ENCODE results near the gene PLEKHH1. TPM values are rescaled to one million over a fixed set of nuclear protein-coding genes. Genes with fewer than 3 reads are reported as not detected.
A peak's percentile ranks its signal among the peaks of the same experiment; 100 is the strongest.

Gene PLEKHH1
- total and polyA plus RNA-seq, 4 experiments from 2014 or later: 0.22 to 1.1 (median 0.41) TPM; not detected in 1

- DNase-seq: no peak
- Mint-ChIP-seq H3K4me1 (no peaks in the 10 kb centered on the region), H3K27ac (peak overlapping the region in 1 of 7 donors; percentile 15), H3K27me3 (no peaks in the 10 kb centered on the region), H3K36me3 (peaks cover 0 to 9% of the 10 kb centered on the region in 2 donors), H3K9me3 (no peaks in the 10 kb centered on the region), H3K4me3 (no peak overlapping the region)
- H3K27ac ChIP-seq (ENCODE audit: low read depth, low read length): no peak overlapping the region
- ChIA-PET CTCF (ENCODE audit: partially characterized antibody) (interaction anchor here (0.7 to 9.0 kb wide), 13 partner anchors 9 to 154 kb away, joined by 3 to 139 read pairs (median 3); partner anchors contain the start of genes ARG2, PIGH, RDH12 and TMEM229B), POLR2A (ENCODE audit: partially characterized antibody) (interaction anchor here (1.7 kb wide), 1 partner anchor 18 kb away, joined by 6 read pairs; the partner anchor contains the start of gene PIGH)
- intact Hi-C loops (cut with micrococcal nuclease): no loop called here
- H3K27me3 ChIP-seq (ENCODE audit: insufficient read depth, low read length): no peaks in the 10 kb centered on the region
- no peaks in the 10 kb centered on the region for H3K9me3 ChIP-seq (ENCODE audit: control insufficient read depth in 1 of 2, low read length in 2 of 2)
- H3K4me3 ChIP-seq (ENCODE audit: low read length in 2 of 2): no peak overlapping the region
- no peaks in the 10 kb centered on the region for H3K4me1 ChIP-seq (ENCODE audit: insufficient read depth, low read length)
- H3K36me3 ChIP-seq (ENCODE audit: insufficient read depth, low read length): peaks cover 10% of the 10 kb centered on the region
Measured at GRCh38 chr14:67581643-67582042, 48.6 kb downstream of the PLEKHH1 start.

- POLR2A ChIA-PET (ENCODE audit: partially characterized antibody): interaction anchor here (1.7 kb wide), 1 partner anchor 18 kb away, joined by 6 read pairs; the partner anchor contains the start of gene PIGH
- no peaks in the 10 kb centered on the region for H3K27me3 Mint-ChIP-seq
- Histone ChIP-seq H3K4me3 (ENCODE audit: low read length in 2 of 2) (no peak overlapping the region), H3K4me1 (ENCODE audit: insufficient read depth, low read length) (no peaks in the 10 kb centered on the region), H3K27ac (ENCODE audit: low read depth, low read length) (no peak overlapping the region), H3K36me3 (ENCODE audit: insufficient read depth, low read length) (peaks cover 10% of the 10 kb centered on the region), H3K27me3 (ENCODE audit: insufficient read depth, low read length) (no peaks in the 10 kb centered on the region), H3K9me3 (ENCODE audit: control insufficient read depth in 1 of 2, low read length in 2 of 2) (no peaks in the 10 kb centered on the region)
- peaks cover 0 to 12% of the 10 kb centered on the region in 2 donors for H3K36me3 Mint-ChIP-seq
- intact Hi-C loops (cut with micrococcal nuclease): no loop called here
- CTCF ChIA-PET (ENCODE audit: partially characterized antibody): interaction anchor here (0.7 to 9.0 kb wide), 12 partner anchors 9 to 155 kb away, joined by 3 to 139 read pairs (median 4); partner anchors contain the start of genes PIGH and RDH12
- DNase-seq: no peak
- H3K9me3 Mint-ChIP-seq: no peaks in the 10 kb centered on the region
- H3K4me3 Mint-ChIP-seq: no peak overlapping the region
- peak overlapping the region in 1 of 7 donors; percentile 25 for H3K27ac Mint-ChIP-seq
- H3K4me1 Mint-ChIP-seq: no peaks in the 10 kb centered on the region
Measured at GRCh38 chr14:67582061-67582460, 49.0 kb downstream of the PLEKHH1 start.

- ChIA-PET POLR2A (ENCODE audit: partially characterized antibody) (interaction anchor here (0.9 kb wide), 1 partner anchor 16 kb away, joined by 3 read pairs; the partner anchor contains the start of gene PIGH), CTCF (ENCODE audit: partially characterized antibody) (interaction anchor here (0.7 to 9.0 kb wide), 17 partner anchors 13 to 210 kb away, joined by 3 to 139 read pairs (median 4); partner anchors contain the start of genes PIGH and RDH12)
- intact Hi-C loops (cut with micrococcal nuclease): loop anchor here (1.0 kb wide), 3 partner anchors 34 to 120 kb away; no protein-coding TSS in a partner anchor
- Histone ChIP-seq H3K9me3 (ENCODE audit: control insufficient read depth in 1 of 2, low read length in 2 of 2) (no peaks in the 10 kb centered on the region), H3K36me3 (ENCODE audit: insufficient read depth, low read length) (peaks cover 20% of the 10 kb centered on the region), H3K27ac (ENCODE audit: low read depth, low read length) (no peak overlapping the region), H3K27me3 (ENCODE audit: insufficient read depth, low read length) (no peaks in the 10 kb centered on the region), H3K4me1 (ENCODE audit: insufficient read depth, low read length) (no peaks in the 10 kb centered on the region), H3K4me3 (ENCODE audit: low read length in 2 of 2) (no peak overlapping the region)
- no peaks in the 10 kb centered on the region for H3K4me1 Mint-ChIP-seq
- H3K4me3 Mint-ChIP-seq: no peak overlapping the region
- no peaks in the 10 kb centered on the region for H3K27me3 Mint-ChIP-seq
- H3K36me3 Mint-ChIP-seq: peaks cover 10 to 28% of the 10 kb centered on the region in 2 donors
- H3K9me3 Mint-ChIP-seq: no peaks in the 10 kb centered on the region
- H3K27ac Mint-ChIP-seq: no peak overlapping the region
- peak in 4 of 5 donors; percentile 14 to 34 (median 30) for DNase-seq
Measured at GRCh38 chr14:67583711-67584644, 50.9 kb downstream of the PLEKHH1 start.

GRCh38 chr14:67584978-67585377 is 51.9 kb downstream of the PLEKHH1 start:
- Mint-ChIP-seq H3K9me3 (no peaks in the 10 kb centered on the region), H3K27ac (no peak overlapping the region), H3K4me1 (no peaks in the 10 kb centered on the region), H3K4me3 (no peak overlapping the region), H3K27me3 (no peaks in the 10 kb centered on the region), H3K36me3 (peaks cover 12 to 36% of the 10 kb centered on the region in 2 donors)
- Histone ChIP-seq H3K9me3 (ENCODE audit: control insufficient read depth in 1 of 2, low read length in 2 of 2) (no peaks in the 10 kb centered on the region), H3K4me3 (ENCODE audit: low read length in 2 of 2) (no peak overlapping the region), H3K27me3 (ENCODE audit: insufficient read depth, low read length) (no peaks in the 10 kb centered on the region), H3K4me1 (ENCODE audit: insufficient read depth, low read length) (no peaks in the 10 kb centered on the region), H3K27ac (ENCODE audit: low read depth, low read length) (no peak overlapping the region), H3K36me3 (ENCODE audit: insufficient read depth, low read length) (peaks cover 30% of the 10 kb centered on the region)
- CTCF ChIA-PET (ENCODE audit: partially characterized antibody): interaction anchor here (0.7 to 9.0 kb wide), 15 partner anchors 13 to 209 kb away, joined by 3 to 139 read pairs (median 5); partner anchors contain the start of genes PIGH and RDH12
- intact Hi-C loops (cut with micrococcal nuclease): loop anchor here (1.0 kb wide), 3 partner anchors 33 to 119 kb away; no protein-coding TSS in a partner anchor
- DNase-seq: no peak
- POLR2A ChIA-PET (ENCODE audit: partially characterized antibody): no interaction called here

- peak overlapping the region in 1 of 7 donors; percentile 2 for H3K27ac Mint-ChIP-seq
- no peaks in the 10 kb centered on the region for H3K4me1 Mint-ChIP-seq
- intact Hi-C loops (cut with micrococcal nuclease): no loop called here
Measured at GRCh38 chr14:67586369-67586768, 53.3 kb downstream of the PLEKHH1 start.

GRCh38 chr14:67589204-67589770 is 56.2 kb downstream of the PLEKHH1 start:
- H3K27me3 Mint-ChIP-seq: no peaks in the 10 kb centered on the region
- H3K9me3 Mint-ChIP-seq: no peaks in the 10 kb centered on the region
- peaks cover 34% of the 10 kb centered on the region for H3K36me3 ChIP-seq (ENCODE audit: insufficient read depth, low read length)
- peaks cover 22 to 65% of the 10 kb centered on the region in 2 donors for H3K36me3 Mint-ChIP-seq
- intact Hi-C loops (cut with micrococcal nuclease): no loop called here
- H3K4me3 ChIP-seq (ENCODE audit: low read length in 2 of 2): no peak overlapping the region
- no peaks in the 10 kb centered on the region for H3K9me3 ChIP-seq (ENCODE audit: control insufficient read depth in 1 of 2, low read length in 2 of 2)
- DNase-seq: no peak
- H3K4me1 ChIP-seq (ENCODE audit: insufficient read depth, low read length): no peaks in the 10 kb centered on the region
- peak overlapping the region in 1 of 7 donors; percentile 59 for H3K27ac Mint-ChIP-seq
- H3K27me3 ChIP-seq (ENCODE audit: insufficient read depth, low read length): no peaks in the 10 kb centered on the region
- H3K4me1 Mint-ChIP-seq: peaks cover 0 to 5% (median under 1%) of the 10 kb centered on the region in 4 donors
- POLR2A ChIA-PET (ENCODE audit: partially characterized antibody): interaction anchor here (1.6 kb wide), 1 partner anchor 11 kb away, joined by 5 read pairs; the partner anchor contains the start of gene PIGH
- H3K4me3 Mint-ChIP-seq: no peak overlapping the region
- H3K27ac ChIP-seq (ENCODE audit: low read depth, low read length): no peak overlapping the region
- CTCF ChIA-PET (ENCODE audit: partially characterized antibody): interaction anchor here (0.6 to 2.2 kb wide), 7 partner anchors 11 to 162 kb away, joined by 3 to 11 read pairs (median 4); partner anchors contain the start of gene PIGH

More at GRCh38 chr14:67586369-67586768, 53.3 kb downstream of the PLEKHH1 start:
- Histone ChIP-seq H3K4me1 (ENCODE audit: insufficient read depth, low read length) (no peaks in the 10 kb centered on the region), H3K36me3 (ENCODE audit: insufficient read depth, low read length) (peaks cover 31% of the 10 kb centered on the region), H3K9me3 (ENCODE audit: control insufficient read depth in 1 of 2, low read length in 2 of 2) (no peaks in the 10 kb centered on the region), H3K4me3 (ENCODE audit: low read length in 2 of 2) (no peak overlapping the region), H3K27me3 (ENCODE audit: insufficient read depth, low read length) (no peaks in the 10 kb centered on the region), H3K27ac (ENCODE audit: low read depth, low read length) (no peak overlapping the region)
- Mint-ChIP-seq H3K4me3 (no peak overlapping the region), H3K9me3 (no peaks in the 10 kb centered on the region), H3K27me3 (no peaks in the 10 kb centered on the region), H3K36me3 (peaks cover 13 to 44% of the 10 kb centered on the region in 2 donors)
- DNase-seq: no peak
- CTCF ChIA-PET (ENCODE audit: partially characterized antibody): interaction anchor here (0.9 to 9.0 kb wide), 7 partner anchors 9 to 235 kb away, joined by 3 to 139 read pairs (median 5); partner anchors contain the start of gene RDH12
- POLR2A ChIA-PET (ENCODE audit: partially characterized antibody): no interaction called here
